H9 (cell line): ENCODE measurements around the gene FBXL20. TPM values are rescaled to one million over a fixed set of nuclear protein-coding genes. Genes with fewer than 3 reads are reported as not detected.
A peak's percentile ranks its signal among the peaks of the same experiment; 100 is the strongest.

ENCODE experiments used
- DNase-seq: peaks from one replicate; pipeline ENCODE4 v3.0.0-alpha.2; 2017
- H2AFZ ChIP-seq: one replicate; pipeline ENCODE4 v1.6.1; 2013; ENCODE audit warnings: mild to moderate bottlenecking, low read length, control low read depth, moderate library complexity
- H2AK5ac ChIP-seq: 2 replicates; pipeline ENCODE4 v1.6.1; 2013; ENCODE audit warnings: low read length, control low read depth, mixed read lengths; ENCODE audit not compliant: insufficient read length
- H2BK120ac ChIP-seq: one replicate; pipeline ENCODE4 v1.6.1; 2013; ENCODE audit warnings: low read depth, mild to moderate bottlenecking, low read length, control low read depth, inconsistent platforms; ENCODE audit not compliant: poor library complexity, severe bottlenecking
- H2BK12ac ChIP-seq: 2 replicates; pipeline ENCODE4 v1.6.1; 2013; ENCODE audit warnings: low read length, control low read depth, mixed read lengths, low read depth; ENCODE audit not compliant: insufficient read length
- H2BK15ac ChIP-seq: 2 replicates; pipeline ENCODE4 v1.6.1; 2013; ENCODE audit warnings: low read depth, low read length, control low read depth
- H2BK20ac ChIP-seq: one replicate; pipeline ENCODE4 v1.6.1; 2013; ENCODE audit warnings: low read depth, mild to moderate bottlenecking, low read length, control low read depth, inconsistent platforms; ENCODE audit not compliant: poor library complexity, severe bottlenecking
- H2BK5ac ChIP-seq: 2 replicates; pipeline ENCODE4 v1.6.1; 2013; ENCODE audit warnings: low read length, control low read depth, mixed read lengths; ENCODE audit not compliant: insufficient read length
- H3K14ac ChIP-seq: 2 replicates; pipeline ENCODE4 v1.6.1; 2013; ENCODE audit warnings: low read length, control low read depth; ENCODE audit not compliant: insufficient read depth
- H3K18ac ChIP-seq: 2 replicates; pipeline ENCODE4 v1.6.1; 2013; ENCODE audit warnings: low read depth, mild to moderate bottlenecking, mixed read lengths, low read length, control low read depth; ENCODE audit not compliant: insufficient read length
- H3K23ac ChIP-seq: 2 replicates; pipeline ENCODE4 v1.6.1; 2013; ENCODE audit warnings: low read length, control low read depth, mixed read lengths, low read depth; ENCODE audit not compliant: insufficient read length
- H3K23me2 ChIP-seq: 2 replicates; pipeline ENCODE4 v1.6.1; 2013; ENCODE audit warnings: low read depth, mild to moderate bottlenecking, mixed read lengths, low read length, control low read depth; ENCODE audit not compliant: insufficient read length, poor library complexity, severe bottlenecking
- H3K27ac ChIP-seq: 2 replicates; pipeline ENCODE4 v1.5.1; 2013; ENCODE audit warnings: low read length, control low read depth, mixed read lengths, low read depth; ENCODE audit not compliant: insufficient read length
- H3K27me3 ChIP-seq: 2 replicates; pipeline ENCODE4 v1.6.1; 2013; ENCODE audit warnings: low read length, control low read depth, inconsistent platforms; ENCODE audit not compliant: insufficient read depth
- H3K4ac ChIP-seq: 2 replicates; pipeline ENCODE4 v1.6.1; 2013; ENCODE audit warnings: low read depth, mild to moderate bottlenecking, control low read depth, inconsistent platforms, low read length, moderate library complexity
- H3K4me1 ChIP-seq: 2 replicates; pipeline ENCODE4 v1.6.1; 2013; ENCODE audit warnings: low read length, control low read depth, inconsistent platforms; ENCODE audit not compliant: insufficient read depth
- H3K4me2 ChIP-seq: 2 replicates; pipeline ENCODE4 v1.6.1; 2013; ENCODE audit warnings: low read length, control low read depth, mixed read lengths; ENCODE audit not compliant: insufficient read length, insufficient read depth
- H3K56ac ChIP-seq: 2 replicates; pipeline ENCODE4 v1.6.1; 2013; ENCODE audit warnings: low read depth, mild to moderate bottlenecking, mixed read lengths, low read length, control low read depth; ENCODE audit not compliant: insufficient read length
- H3K79me1 ChIP-seq: 2 replicates; pipeline ENCODE4 v1.6.1; 2013; ENCODE audit warnings: low read depth, mild to moderate bottlenecking, moderate library complexity, low read length, control low read depth, inconsistent platforms; ENCODE audit not compliant: insufficient read depth, poor library complexity, severe bottlenecking
- H3K79me2 ChIP-seq: 2 replicates; pipeline ENCODE4 v1.6.1; 2013; ENCODE audit warnings: low read length, control low read depth, inconsistent platforms; ENCODE audit not compliant: insufficient read depth
- H3K9ac ChIP-seq: 2 replicates; pipeline ENCODE4 v1.6.1; 2013; ENCODE audit warnings: low read length, control low read depth, mixed read lengths; ENCODE audit not compliant: insufficient read length; ENCODE audit errors: extremely low read depth
- H3K9me3 ChIP-seq: one replicate; pipeline ENCODE4 v1.6.1; 2013; ENCODE audit warnings: low read depth, low read length, inconsistent platforms; ENCODE audit not compliant: control insufficient read depth
- H3T11ph ChIP-seq: one replicate; pipeline ENCODE4 v1.6.1; 2013; ENCODE audit warnings: mild to moderate bottlenecking, low read length, control low read depth, inconsistent platforms
- H4K20me1 ChIP-seq: one replicate; pipeline ENCODE4 v1.6.1; 2013; ENCODE audit not compliant: control insufficient read depth, insufficient read length, insufficient read depth
- H4K5ac ChIP-seq: 2 replicates; pipeline ENCODE4 v1.6.1; 2013; ENCODE audit warnings: low read depth, mild to moderate bottlenecking, mixed read lengths, low read length, control low read depth; ENCODE audit not compliant: insufficient read length
- H4K8ac ChIP-seq: replicated peaks from 2 replicates; pipeline ENCODE4 v1.6.1; 2013; ENCODE audit warnings: low read length, control low read depth, mixed read lengths, low read depth; ENCODE audit not compliant: insufficient read length
- H4K91ac ChIP-seq: 2 replicates; pipeline ENCODE4 v1.6.1; 2013; ENCODE audit warnings: low read depth, mild to moderate bottlenecking, moderate library complexity, mixed read lengths, low read length, control low read depth; ENCODE audit not compliant: insufficient read length
- H3K27ac Mint-ChIP-seq, 3 experiments: 2 replicates in 2 of 3; 3 replicates in 1 of 3; pipeline ENCODE4 v1.8.0; 2020 to 2021; ENCODE audit warnings: mixed read lengths in 3 of 3, mild to moderate bottlenecking in 1 of 3, moderate library complexity in 1 of 3
- H3K27me3 Mint-ChIP-seq: 2 replicates; pipeline ENCODE4 v1.8.0; 2021; ENCODE audit warnings: low read depth, mild to moderate bottlenecking, moderate library complexity, mixed read lengths
- H3K36me3 Mint-ChIP-seq, 3 experiments: 2 replicates in 2 of 3; 3 replicates in 1 of 3; pipeline ENCODE4 v1.8.0; 2020 to 2021; ENCODE audit warnings: low read depth in 3 of 3, mixed read lengths in 3 of 3; ENCODE audit not compliant: insufficient read depth in 1 of 3
- H3K4me1 Mint-ChIP-seq, 2 experiments: 2 replicates each; pipeline ENCODE4 v1.8.0; 2020; ENCODE audit warnings: mixed read lengths in 2 of 2
- H3K4me3 Mint-ChIP-seq, 2 experiments: 2 replicates in 1 of 2; 3 replicates in 1 of 2; pipeline ENCODE4 v1.8.0; 2020 to 2021; ENCODE audit warnings: mild to moderate bottlenecking in 2 of 2, mixed read lengths in 2 of 2, moderate library complexity in 1 of 2
- H3K9me3 Mint-ChIP-seq, 2 experiments: 2 replicates in 1 of 2; 3 replicates in 1 of 2; pipeline ENCODE4 v1.8.0; 2020; ENCODE audit warnings: mild to moderate bottlenecking in 2 of 2, mixed read lengths in 2 of 2, moderate library complexity in 1 of 2
- CTCF ChIP-seq: fragments of 200-600 bp; sonication (generic); conservative IDR thresholded peaks from 3 replicates; pipeline ENCODE4 v1.8.0; 2021; ENCODE audit warnings: antibody characterized with exemption, mild to moderate bottlenecking
- WGBS: extraction: QIAGEN DNeasy Blood & Tissue Kit; methylation state at CpG from one replicate; pipeline ENCODE4 v1.1.7; 2013; ENCODE audit warnings: missing lambda C conversion rate, low lambda C conversion rate, mixed read lengths; ENCODE audit not compliant: insufficient read length; ENCODE audit errors: extremely low coverage; 5-methylcytosine and 5-hydroxymethylcytosine counted together
- total RNA-seq: library from RNA; stranded (reverse); gene quantifications from 2 replicates; pipeline ENCODE4 v1.2.1, GENCODE V29; 2021

FBXL20 gene
- total RNA-seq, 1 experiment from 2014 or later = 18.4 TPM

GRCh38 chr17:39208893-39209292, 192.5 kb downstream of the FBXL20 start:
- H3K27me3 Mint-ChIP-seq = peaks cover 16% of the 10 kb centered on the region
- no peaks in the 10 kb centered on the region; the same call in 1 of the 2 replicates for H3K4me1 ChIP-seq
- no peak overlapping the region for H2AK5ac ChIP-seq
- no peak overlapping the region for H3T11ph ChIP-seq
- H2BK20ac ChIP-seq = no peak overlapping the region
- H2BK120ac ChIP-seq = no peak overlapping the region
- H3K4me1 Mint-ChIP-seq = peaks cover 25 to 55% of the 10 kb centered on the region in 2 experiments
- H3K23me2 ChIP-seq = peaks cover 6% of the 10 kb centered on the region
- H3K9me3 ChIP-seq = no peaks in the 10 kb centered on the region
- H3K4ac ChIP-seq = no peak overlapping the region
- H3K4me3 Mint-ChIP-seq = peak overlapping the region in 1 of 2 experiments; percentile 42; a peak in 3 of 5 replicates
- H3K79me1 ChIP-seq = no peaks in the 10 kb centered on the region
- no peak overlapping the region for H3K23ac ChIP-seq
- no peaks in the 10 kb centered on the region for H3K79me2 ChIP-seq
- no peak overlapping the region for H2BK5ac ChIP-seq
- H4K20me1 ChIP-seq = no peaks in the 10 kb centered on the region
- H3K9me3 Mint-ChIP-seq = no peaks in the 10 kb centered on the region
- no peak overlapping the region for H3K14ac ChIP-seq
- H4K5ac ChIP-seq = no peak overlapping the region
- DNase-seq = no peak
- WGBS = no CpG with 5 or more reads among the region's 8 CpGs
- no peak overlapping the region for H4K8ac ChIP-seq
- TF ChIP-seq CTCF = no peak
- H3K56ac ChIP-seq = no peak overlapping the region
- no peak overlapping the region for H4K91ac ChIP-seq
- H2AFZ ChIP-seq = no peak overlapping the region
- no peak overlapping the region for H3K18ac ChIP-seq
- H3K27ac Mint-ChIP-seq = no peak overlapping the region
- no peak overlapping the region for H2BK12ac ChIP-seq
- no peak overlapping the region for H3K4me2 ChIP-seq
- H2BK15ac ChIP-seq = no peak overlapping the region
- no peaks in the 10 kb centered on the region for H3K27me3 ChIP-seq
- peaks cover 9 to 14% (median 13%) of the 10 kb centered on the region in 3 experiments for H3K36me3 Mint-ChIP-seq
- no peak overlapping the region for H3K9ac ChIP-seq
- H3K27ac ChIP-seq = no peak overlapping the region
